D721Med (cell line): ENCODE results near the gene BPI.
"Not testable (repeated sequence)": the region's sequence is repeated elsewhere in the genome, so short reads cannot be mapped to it uniquely, and the experiment has no call there.

Experiments
- DNase-seq: peaks from one replicate; pipeline ENCODE4 v3.0.0; 2011; ENCODE audit warnings: low spot score; ENCODE audit not compliant: insufficient read length
- FAIRE-seq: peaks from 2 replicates; lab custom pipeline; 2011; peaks lifted over from hg19 to GRCh38; lab: Jason Lieb, UNC
- TF ChIP-seq, protein P1 (sequence below): IDR thresholded peaks from 2 replicates; pipeline ENCODE4 v1.5.1; 2012; ENCODE audit warnings: mild to moderate bottlenecking, control low read depth; ENCODE audit not compliant: insufficient read depth; ENCODE audit errors: missing control alignments

Gene BPI

DNA sequence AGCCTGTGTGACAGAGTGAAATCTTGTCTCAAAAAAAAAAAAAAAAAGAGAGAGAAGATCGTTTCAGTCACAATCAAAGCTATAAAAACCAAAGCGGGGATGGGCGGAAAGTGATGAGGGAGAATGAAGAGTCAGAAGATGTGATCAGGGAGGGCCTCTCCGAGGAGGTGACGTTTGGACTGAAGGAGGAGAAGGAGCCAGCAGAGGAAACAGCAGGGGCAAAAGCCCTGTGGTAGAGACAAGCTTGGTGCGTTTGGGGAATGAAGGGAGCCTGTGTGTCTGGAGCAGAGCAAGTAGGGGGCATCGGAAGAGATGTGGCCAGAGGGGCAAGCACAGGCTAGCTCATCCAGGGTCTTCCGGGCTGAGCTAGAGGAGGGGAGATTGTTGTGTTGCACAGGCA is 27.9 kb downstream of the BPI start:
- TF ChIP-seq, protein P1, sequence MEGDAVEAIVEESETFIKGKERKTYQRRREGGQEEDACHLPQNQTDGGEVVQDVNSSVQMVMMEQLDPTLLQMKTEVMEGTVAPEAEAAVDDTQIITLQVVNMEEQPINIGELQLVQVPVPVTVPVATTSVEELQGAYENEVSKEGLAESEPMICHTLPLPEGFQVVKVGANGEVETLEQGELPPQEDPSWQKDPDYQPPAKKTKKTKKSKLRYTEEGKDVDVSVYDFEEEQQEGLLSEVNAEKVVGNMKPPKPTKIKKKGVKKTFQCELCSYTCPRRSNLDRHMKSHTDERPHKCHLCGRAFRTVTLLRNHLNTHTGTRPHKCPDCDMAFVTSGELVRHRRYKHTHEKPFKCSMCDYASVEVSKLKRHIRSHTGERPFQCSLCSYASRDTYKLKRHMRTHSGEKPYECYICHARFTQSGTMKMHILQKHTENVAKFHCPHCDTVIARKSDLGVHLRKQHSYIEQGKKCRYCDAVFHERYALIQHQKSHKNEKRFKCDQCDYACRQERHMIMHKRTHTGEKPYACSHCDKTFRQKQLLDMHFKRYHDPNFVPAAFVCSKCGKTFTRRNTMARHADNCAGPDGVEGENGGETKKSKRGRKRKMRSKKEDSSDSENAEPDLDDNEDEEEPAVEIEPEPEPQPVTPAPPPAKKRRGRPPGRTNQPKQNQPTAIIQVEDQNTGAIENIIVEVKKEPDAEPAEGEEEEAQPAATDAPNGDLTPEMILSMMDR, result no peak
- FAIRE-seq (no peak), DNase-seq (no peak)

DNA sequence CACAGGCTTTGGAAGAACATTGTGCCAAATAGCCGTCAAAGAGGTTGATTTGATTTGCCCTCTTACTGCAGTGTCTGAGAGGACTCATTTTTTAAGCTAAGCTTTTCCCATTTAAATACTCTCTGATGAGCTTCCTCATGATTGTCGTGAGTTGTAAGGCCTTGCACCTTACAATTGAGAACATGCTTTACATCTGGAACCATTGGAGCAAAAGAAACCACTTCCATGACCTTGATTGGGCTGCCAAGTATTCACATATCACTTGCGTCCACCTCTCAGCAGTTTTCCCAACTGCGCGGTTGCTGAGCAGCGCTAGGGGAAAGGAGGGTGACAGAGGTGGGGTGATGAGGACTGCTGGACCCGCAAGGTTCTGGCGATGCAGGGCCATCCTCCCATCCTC is 30.1 kb downstream of the BPI start:
- DNase-seq, result no peak
- FAIRE-seq, result no peak
- TF ChIP-seq, protein P1, result no peak

DNA sequence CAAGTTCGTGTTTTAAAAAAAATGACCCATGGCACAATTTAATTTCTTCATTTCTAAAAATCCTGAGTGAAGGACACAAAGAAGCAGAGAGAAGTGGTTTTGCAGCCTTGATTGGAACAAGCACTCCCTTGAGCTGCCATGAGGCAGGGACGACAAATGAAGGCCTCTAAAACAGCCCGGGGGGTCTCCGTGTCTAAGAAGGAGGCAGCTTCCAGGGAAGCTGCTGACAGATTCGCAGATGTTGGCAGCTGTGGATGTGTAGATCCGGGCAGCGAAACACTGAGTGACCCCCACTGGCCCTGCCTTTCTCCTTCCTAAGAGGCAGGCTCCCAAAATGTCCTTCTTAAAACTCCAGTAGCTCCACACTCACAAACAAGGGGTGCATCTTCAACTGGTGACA is 32.8 kb downstream of the BPI start:
- DNase-seq (no peak), FAIRE-seq (no peak)
- TF ChIP-seq, protein P1, result no peak

DNA sequence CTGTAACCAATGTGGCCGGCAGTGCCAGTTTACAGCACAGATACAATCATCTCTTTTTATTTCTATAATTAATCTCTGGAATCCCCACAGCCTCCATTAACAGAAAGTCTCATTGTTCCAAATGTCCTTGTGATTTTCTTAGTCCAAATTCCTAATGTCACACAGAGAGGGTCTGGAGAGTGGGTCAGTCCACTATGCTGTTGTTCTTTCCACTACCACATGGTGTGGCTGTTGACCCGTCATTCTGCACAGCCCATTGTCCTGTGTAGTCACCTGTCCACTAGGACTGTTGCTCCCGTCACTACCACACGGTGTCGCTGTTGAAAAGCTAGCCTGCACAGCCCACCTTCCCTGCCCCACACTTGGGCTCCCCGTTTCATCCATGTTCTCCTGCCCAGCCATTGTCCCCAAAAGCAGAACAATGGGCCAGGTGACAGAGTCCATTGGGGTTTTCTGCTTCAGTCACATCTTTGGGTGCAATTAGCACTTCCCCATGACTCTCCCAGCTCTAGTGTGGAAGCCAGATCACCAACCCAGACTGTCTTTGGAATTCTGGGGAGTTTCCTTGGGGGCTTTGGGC is 33.7 kb downstream of the BPI start:
- DNase-seq (no peak), FAIRE-seq (no peak)
- TF ChIP-seq, protein P1, result peak; percentile 42

DNA sequence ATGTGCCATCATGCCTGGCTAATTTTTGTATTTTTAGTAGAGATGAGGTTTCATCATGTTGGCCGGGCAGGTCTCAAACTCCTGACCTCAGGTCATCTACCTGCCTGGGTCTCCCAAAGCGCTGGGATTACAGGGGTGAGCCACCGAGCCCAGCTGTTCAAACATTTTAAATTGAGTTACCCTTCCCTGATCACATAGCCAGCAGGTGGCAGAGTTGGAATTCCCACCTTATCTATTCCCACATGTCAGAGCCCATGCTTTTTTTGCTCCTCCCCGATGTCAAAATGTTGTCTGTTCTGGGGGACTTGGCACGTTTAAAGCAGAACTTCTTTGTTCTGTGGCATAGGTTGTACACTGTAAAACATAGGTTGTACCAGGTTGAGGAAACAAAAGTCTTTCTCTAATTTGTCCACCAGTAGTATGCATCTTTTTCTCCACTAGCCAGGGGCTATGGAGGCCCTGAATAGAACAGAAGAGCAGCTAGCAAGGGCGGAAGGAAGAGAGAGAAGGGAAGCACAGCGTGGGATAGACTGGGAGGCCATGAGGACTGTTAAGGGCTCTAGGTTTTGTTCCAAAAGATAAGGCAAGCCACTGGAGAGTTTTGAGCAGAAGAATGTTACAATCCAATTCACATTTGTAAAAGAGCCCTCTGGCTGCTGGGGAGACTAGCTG is 35.0 kb downstream of the BPI start:
- TF ChIP-seq, protein P1, result no peak
- FAIRE-seq, result no peak
- DNase-seq, result no peak

DNA sequence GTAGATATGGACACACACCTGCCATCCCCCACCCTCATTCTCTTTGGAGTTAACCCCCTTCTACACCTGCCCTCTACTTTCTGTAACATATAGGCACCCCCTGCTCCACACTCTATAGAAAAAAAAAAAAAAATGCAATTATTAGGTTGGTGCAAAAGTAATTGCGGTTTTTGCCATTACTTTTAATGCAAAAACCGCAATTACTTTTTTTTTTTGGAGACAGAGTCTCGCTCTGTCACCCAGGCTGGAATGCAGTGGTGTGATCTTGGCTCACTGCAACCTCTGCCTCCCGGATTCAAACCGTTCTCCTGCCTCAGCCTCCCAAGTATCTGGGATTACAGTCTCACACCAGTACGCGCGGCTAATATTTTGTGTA is 35.6 kb downstream of the BPI start:
- DNase-seq, FAIRE-seq: not testable (repeated sequence)

DNA sequence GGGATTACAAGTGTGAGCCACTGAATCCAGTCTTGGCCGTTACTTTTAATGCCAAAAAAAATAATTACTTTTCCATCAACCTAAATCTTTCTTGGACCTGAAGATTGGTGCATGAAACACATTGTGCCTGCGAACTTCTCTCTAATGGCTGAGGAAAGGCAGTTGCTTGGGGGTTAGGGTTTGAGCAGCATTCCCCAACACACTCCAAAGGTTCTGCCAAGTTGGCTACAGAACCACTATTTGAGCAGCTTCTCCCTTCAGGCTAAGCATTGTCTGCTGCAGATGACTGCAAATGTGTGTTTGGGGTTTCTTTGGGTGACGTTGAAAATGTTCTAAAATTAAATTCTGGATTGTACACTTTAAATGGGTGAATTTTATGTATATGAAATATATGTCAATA is 36.0 kb downstream of the BPI start:
- TF ChIP-seq, protein P1, result no peak
- DNase-seq (no peak), FAIRE-seq (no peak)

DNA sequence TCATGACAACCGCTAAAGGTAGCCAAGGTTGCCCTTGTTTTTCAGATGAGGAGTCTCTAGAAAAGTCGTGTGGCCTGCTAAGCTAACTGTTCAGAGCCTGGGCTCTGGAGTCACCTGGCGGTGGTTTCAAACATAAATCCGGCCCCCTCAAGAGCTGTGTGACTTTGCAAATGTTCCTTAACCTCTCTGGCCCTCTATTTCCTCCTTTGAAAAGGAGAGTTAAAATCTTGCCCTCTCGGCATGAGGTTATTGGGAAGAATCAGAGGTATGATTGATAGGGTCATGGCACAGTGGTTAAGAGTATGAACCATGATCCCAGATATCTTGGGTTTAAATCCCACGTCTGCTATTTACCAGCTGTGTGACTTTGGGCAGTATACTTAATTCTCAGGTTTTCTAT is 36.7 kb downstream of the BPI start:
- TF ChIP-seq, protein P1, result no peak
- no peak for FAIRE-seq
- DNase-seq, result no peak
